Measurements from ENCODE around the gene LCN10. TPM values are rescaled to one million over a fixed set of nuclear protein-coding genes. Genes with fewer than 3 reads are reported as not detected.
A peak's percentile ranks its signal among the peaks of the same experiment; 100 is the strongest.

LCN10 gene
- total and polyA plus RNA-seq, 2 of the 13 experiments (the other 11 are each of a cell fraction or from before 2014, with no cell fraction given), result 0.53 to 0.61 TPM

GRCh38 chr9:136697821-136698526 is 44.8 kb downstream of the LCN10 start (continued):
- TF ChIP-seq BRD4 (CRISPR knock-in tag; IDR thresholded peaks at IDR 0.05) (no peak), ZNF713 (CRISPR knock-in tag; IDR thresholded peaks at IDR 0.05) (no peak), CBX1 (IDR thresholded peaks at IDR 0.05; ENCODE audit: low read depth) (no peak), ZNF350 (CRISPR knock-in tag; IDR thresholded peaks at IDR 0.05; ENCODE audit: borderline replicate concordance, low read depth) (0 out of 2 replicates have a peak, but pooled peaks have one; percentile 13), RBM22 (optimal IDR thresholded peaks at IDR 0.05; ENCODE audit: low read length) (no peak), ZNF205 (CRISPR knock-in tag; IDR thresholded peaks at IDR 0.05) (peak; percentile 59; the same call in 1 of the 2 replicates), SNAPC4 (CRISPR knock-in tag; IDR thresholded peaks at IDR 0.05) (no peak), TRIM24 (CRISPR knock-in tag; IDR thresholded peaks at IDR 0.05) (no peak), NBN (conservative IDR thresholded peaks at IDR 0.05) (no peak), JUN (CRISPR knock-in tag; IDR thresholded peaks at IDR 0.05) (0 out of 2 replicates have a peak, but pooled peaks have one; percentile 44), PHF8 (CRISPR knock-in tag; IDR thresholded peaks at IDR 0.05) (peak; percentile 35; the same call in 1 of the 2 replicates), EHMT2 (IDR thresholded peaks at IDR 0.05; ENCODE audit: borderline replicate concordance, low read depth, low read length) (no peak), SMAD3 (CRISPR knock-in tag; IDR thresholded peaks at IDR 0.05) (peak; percentile 68; the same call in 1 of the 2 replicates), EP300 (IDR thresholded peaks at IDR 0.05; ENCODE audit: low read depth in 2 of 2, low read length in 2 of 2) (peak in 1 of 2 experiments; percentile 75; a peak in 2 of 4 replicates), EP300 (CRISPR knock-in tag; IDR thresholded peaks at IDR 0.05; ENCODE audit: borderline replicate concordance) (no peak), ZNF703 (CRISPR knock-in tag; IDR thresholded peaks at IDR 0.05; ENCODE audit: borderline replicate concordance) (0 out of 2 replicates have a peak, but pooled peaks have one; percentile 39), FOSL2 (CRISPR knock-in tag; IDR thresholded peaks at IDR 0.05) (peak; percentile 51), SRSF1 (optimal IDR thresholded peaks at IDR 0.05; ENCODE audit: low read depth, low read length) (no peak), IRF2 (CRISPR knock-in tag; IDR thresholded peaks at IDR 0.05) (no peak), RARA (CRISPR knock-in tag; IDR thresholded peaks at IDR 0.05) (peak; percentile 96), ZNF674 (CRISPR knock-in tag; IDR thresholded peaks at IDR 0.05; ENCODE audit: low read depth) (no peak), ZFY (CRISPR knock-in tag; IDR thresholded peaks at IDR 0.05) (no peak), ASH2L (IDR thresholded peaks at IDR 0.05; ENCODE audit: insufficient read length, low read depth, low read length) (peak; percentile 8), PPARG (CRISPR knock-in tag; conservative IDR thresholded peaks at IDR 0.05) (peak; percentile 83)
- TF ChIP-seq, protein P1, sequence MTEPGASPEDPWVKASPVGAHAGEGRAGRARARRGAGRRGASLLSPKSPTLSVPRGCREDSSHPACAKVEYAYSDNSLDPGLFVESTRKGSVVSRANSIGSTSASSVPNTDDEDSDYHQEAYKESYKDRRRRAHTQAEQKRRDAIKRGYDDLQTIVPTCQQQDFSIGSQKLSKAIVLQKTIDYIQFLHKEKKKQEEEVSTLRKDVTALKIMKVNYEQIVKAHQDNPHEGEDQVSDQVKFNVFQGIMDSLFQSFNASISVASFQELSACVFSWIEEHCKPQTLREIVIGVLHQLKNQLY (CRISPR knock-in tag; IDR thresholded peaks at IDR 0.05), result 0 out of 2 replicates have a peak, but pooled peaks have one; percentile 33
- TF ChIP-seq, protein P2, sequence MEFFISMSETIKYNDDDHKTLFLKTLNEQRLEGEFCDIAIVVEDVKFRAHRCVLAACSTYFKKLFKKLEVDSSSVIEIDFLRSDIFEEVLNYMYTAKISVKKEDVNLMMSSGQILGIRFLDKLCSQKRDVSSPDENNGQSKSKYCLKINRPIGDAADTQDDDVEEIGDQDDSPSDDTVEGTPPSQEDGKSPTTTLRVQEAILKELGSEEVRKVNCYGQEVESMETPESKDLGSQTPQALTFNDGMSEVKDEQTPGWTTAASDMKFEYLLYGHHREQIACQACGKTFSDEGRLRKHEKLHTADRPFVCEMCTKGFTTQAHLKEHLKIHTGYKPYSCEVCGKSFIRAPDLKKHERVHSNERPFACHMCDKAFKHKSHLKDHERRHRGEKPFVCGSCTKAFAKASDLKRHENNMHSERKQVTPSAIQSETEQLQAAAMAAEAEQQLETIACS (CRISPR knock-in tag; IDR thresholded peaks at IDR 0.05), result no peak
